Esophagus (tissue), 2 donors: ENCODE results near the gene IFITM1. TPM values are rescaled to one million over a fixed set of nuclear protein-coding genes. Genes with fewer than 3 reads are reported as not detected.

Experiments
- H3K27ac ChIP-seq, 2 donors: one replicate each; pipeline ENCODE4 v1.5.1; 2013; ENCODE audit warnings: low read depth in 2 of 2, mild to moderate bottlenecking in 2 of 2, inconsistent platforms in 1 of 2, low read length in 1 of 2, moderate library complexity in 1 of 2
- H3K27me3 ChIP-seq, 2 donors: one replicate each; pipeline ENCODE4 v1.6.1; 2013; ENCODE audit warnings: low read length in 2 of 2, control low read depth in 1 of 2, mild to moderate bottlenecking in 1 of 2; ENCODE audit not compliant: insufficient read depth in 2 of 2, control insufficient read depth in 1 of 2
- H3K36me3 ChIP-seq, 2 donors: one replicate each; pipeline ENCODE4 v1.6.1; 2013; ENCODE audit warnings: low read length in 1 of 2; ENCODE audit not compliant: control insufficient read depth in 2 of 2, insufficient read depth in 2 of 2
- H3K4me1 ChIP-seq, 2 donors: one replicate each; pipeline ENCODE4 v1.6.1; 2013; ENCODE audit warnings: low read length in 1 of 2; ENCODE audit not compliant: control insufficient read depth in 2 of 2, insufficient read depth in 2 of 2
- H3K4me3 ChIP-seq, 2 donors: one replicate each; pipeline ENCODE4 v1.5.1; 2013; ENCODE audit warnings: low read length in 2 of 2, mild to moderate bottlenecking in 2 of 2, low read depth in 1 of 2, moderate library complexity in 1 of 2
- H3K9me3 ChIP-seq, 2 donors: one replicate each; pipeline ENCODE4 v1.6.1; 2013; ENCODE audit warnings: mild to moderate bottlenecking in 2 of 2, low read depth in 1 of 2, low read length in 1 of 2, moderate library complexity in 1 of 2; ENCODE audit not compliant: control insufficient read depth in 2 of 2, insufficient read depth in 1 of 2
- WGBS, 2 donors: extraction: QIAGEN DNeasy Blood & Tissue Kit; methylation state at CpG; one replicate each; pipeline ENCODE4 v1.1.7; 2013; 5-methylcytosine and 5-hydroxymethylcytosine counted together
- polyA plus RNA-seq, 2 donors: library from polyadenylated mRNA; stranded (reverse); fragments of 200-250 nt; gene quantifications; one replicate each; pipeline ENCODE4 v1.2.3, GENCODE V29; 2013
- donor health status: healthy with polysubstance abuse.
- donor health status: Bipolar disorder and iron deficiency.

Gene IFITM1
- polyA plus RNA-seq, 2 donors, result 48.2 to 112 TPM

GRCh38 chr11:363948-364761, 50.3 kb downstream of the IFITM1 start:
- 40 to 47% methylated on average over 24 of the region's 24 CpGs for WGBS, 2 donors
- Histone ChIP-seq H3K36me3 (no peaks in the 10 kb centered on the region), H3K4me3 (peak overlapping the region in 1 of 2 donors; percentile 6), H3K9me3 (peaks cover 0 to 8% of the 10 kb centered on the region in 2 donors), H3K27ac (peak overlapping the region; percentile 34 to 87), H3K27me3 (peaks cover 0 to 6% of the 10 kb centered on the region in 2 donors), H3K4me1 (peaks cover 0 to 7% of the 10 kb centered on the region in 2 donors)

Other genes with a start within 250 kb of the IFITM1 start
- gene SCGB1C1, start 121.0 kb upstream of the IFITM1 start, polyA plus RNA-seq, result not detected
- gene BET1L, start 106.6 kb upstream of the IFITM1 start, polyA plus RNA-seq, result 10 to 100 TPM; 12.5 to 18.0 TPM
- 10 to 100 TPM; 31.2 to 42.8 TPM for gene RIC8A, start 106.3 kb upstream of the IFITM1 start, polyA plus RNA-seq
- gene SIRT3, start 77.7 kb upstream of the IFITM1 start, polyA plus RNA-seq, result 10 to 100 TPM in 1 of 2 donors, 1 to 10 TPM in 1; 7.9 to 13.5 TPM
- 10 to 100 TPM; 90.8 to 98.2 TPM for gene PSMD13, start 77.1 kb upstream of the IFITM1 start, polyA plus RNA-seq
- under 1 TPM; 0.05 to 0.06 TPM for gene NLRP6, start 35.6 kb upstream of the IFITM1 start, polyA plus RNA-seq
- gene PGGHG, start 24.9 kb upstream of the IFITM1 start, polyA plus RNA-seq, result 10 to 100 TPM; 10.3 to 38.9 TPM
- gene IFITM5, start 14.5 kb upstream of the IFITM1 start, polyA plus RNA-seq, result not detected
- gene IFITM2, start 6.2 kb upstream of the IFITM1 start, polyA plus RNA-seq, result 100 to 1,000 TPM in 1 of 2 donors, 10 to 100 TPM in 1; 72.3 to 165 TPM
- 100 to 1,000 TPM; 243 to 450 TPM for gene IFITM3, start 6.8 kb downstream of the IFITM1 start, polyA plus RNA-seq
- gene B4GALNT4, start 55.5 kb downstream of the IFITM1 start, polyA plus RNA-seq, result 1 to 10 TPM; 5.0 to 5.2 TPM
- gene PKP3, start 80.2 kb downstream of the IFITM1 start, polyA plus RNA-seq, result 100 to 1,000 TPM; 332 to 353 TPM
- 10 to 100 TPM; 25.4 to 41.7 TPM for gene SIGIRR, start 101.0 kb downstream of the IFITM1 start, polyA plus RNA-seq
- gene ANO9, start 128.0 kb downstream of the IFITM1 start, polyA plus RNA-seq, result 10 to 100 TPM; 18.1 to 40.4 TPM
- 10 to 100 TPM; 12.4 to 20.5 TPM for gene PTDSS2, start 136.2 kb downstream of the IFITM1 start, polyA plus RNA-seq
- 100 to 1,000 TPM; 106 to 219 TPM for gene RNH1, start 193.2 kb downstream of the IFITM1 start, polyA plus RNA-seq
- gene HRAS, start 221.5 kb downstream of the IFITM1 start, polyA plus RNA-seq, result 100 to 1,000 TPM; 163 to 257 TPM
- 1 to 10 TPM; 1.7 to 4.0 TPM for gene LRRC56, start 223.5 kb downstream of the IFITM1 start, polyA plus RNA-seq
- 1 to 10 TPM; 2.9 to 6.9 TPM for gene LMNTD2, start 246.7 kb downstream of the IFITM1 start, polyA plus RNA-seq
- gene RASSF7, start 246.9 kb downstream of the IFITM1 start, polyA plus RNA-seq, result 10 to 100 TPM; 46.6 to 82.4 TPM